ENCODE results near the gene PRICKLE2. TPM values are rescaled to one million over a fixed set of nuclear protein-coding genes. Genes with fewer than 3 reads are reported as not detected.

PRICKLE2 gene
- total and polyA plus RNA-seq, 2 donors (not counting 3 experiments of a cell fraction or from before 2014, with no cell fraction given): 3.0 to 7.1 TPM

DNA sequence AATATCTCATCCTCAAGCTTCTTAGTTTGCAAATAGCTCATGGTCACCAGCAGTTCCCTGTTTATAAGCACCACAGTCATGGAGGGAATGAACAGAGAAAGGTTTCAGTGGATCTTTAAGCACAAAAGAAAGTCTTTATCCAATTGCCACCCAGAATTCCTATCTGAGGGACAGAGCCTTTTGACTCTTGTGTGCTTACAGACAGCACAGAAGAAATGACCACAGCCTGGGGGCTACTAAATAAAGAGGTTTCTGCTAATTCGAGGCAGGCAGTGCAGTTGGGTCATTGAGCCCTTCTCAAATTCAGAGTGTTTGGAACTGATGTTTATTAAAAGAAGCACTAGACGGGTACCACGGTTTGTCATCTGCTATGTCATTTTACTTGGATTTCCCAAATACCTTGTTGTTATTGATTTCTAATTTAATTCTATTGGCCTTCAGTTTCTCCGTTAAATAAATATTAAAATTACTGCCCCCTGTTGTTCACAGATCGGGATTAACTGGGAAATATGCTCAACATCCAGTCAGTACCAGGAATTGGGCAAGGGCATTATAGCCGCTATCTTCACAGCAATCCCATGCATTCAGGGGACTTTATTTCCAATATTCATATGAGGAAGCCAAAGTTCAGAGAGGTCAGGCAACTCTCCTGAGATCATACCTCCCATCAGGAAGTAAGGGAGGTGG, 3.6 kb downstream of the PRICKLE2 start:
- FAIRE-seq (peak; percentile 21), DNase-seq (ENCODE audit: low read depth, low spot score) (peak; percentile 32)
- CTCF ChIA-PET: interaction anchor here (3.8 kb wide), 1 partner anchor 192 kb away, joined by 45 read pairs; no protein-coding TSS in a partner anchor
- H4K20me1 ChIP-seq (replicated peaks; ENCODE audit: control insufficient read depth, extremely low read depth, insufficient read depth, low read length): no peaks in the 10 kb centered on the region
- H3K27ac ChIP-seq (ENCODE audit: insufficient read depth, low read depth, low read length): no peak overlapping the region
- no peak overlapping the region for H2AFZ ChIP-seq (ENCODE audit: low read depth, low read length)
- dilution Hi-C loops (cut with MboI; ENCODE audit: extremely low pct_ligation_motif_present, low sequenced_read_pairs) (no loop called here), intact Hi-C loops (cut with micrococcal nuclease) (loop anchor here (5.0 kb wide), 1 partner anchor 129 kb away; no protein-coding TSS in a partner anchor)
- no TSS peak for BruUV-seq (replicated peaks)
- no peaks in the 10 kb centered on the region for H3K9me1 ChIP-seq (replicated peaks; ENCODE audit: control insufficient read depth, extremely low read depth, insufficient read depth, low read length)
- no peaks in the 10 kb centered on the region for H3K79me2 ChIP-seq (ENCODE audit: control insufficient read depth, insufficient read depth, low read length)
- TF ChIP-seq POLR2A (IDR thresholded peaks at IDR 0.05; ENCODE audit: low read depth, low read length) (no peak), JUN (IDR thresholded peaks at IDR 0.05; ENCODE audit: borderline replicate concordance, insufficient read depth, insufficient read length, low read depth) (no peak), FOS (IDR thresholded peaks at IDR 0.05; ENCODE audit: borderline replicate concordance, insufficient read depth, low read length) (no peak), EZH2 (IDR thresholded peaks at IDR 0.05; ENCODE audit: borderline replicate concordance, low read depth, low read length, severe bottlenecking) (no peak), CTCF (IDR thresholded peaks at IDR 0.05; ENCODE audit: extremely low read depth in 1 of 2, insufficient read depth in 1 of 2, low read depth in 1 of 2, low read length in 2 of 2) (no peak), MYC (IDR thresholded peaks at IDR 0.05; ENCODE audit: low read depth, low read length) (no peak), MAX (IDR thresholded peaks at IDR 0.05; ENCODE audit: insufficient read depth, insufficient read length) (no peak), POLR2AphosphoS5 (IDR thresholded peaks at IDR 0.05; ENCODE audit: insufficient read depth, low read depth, low read length) (no peak), GATA2 (IDR thresholded peaks at IDR 0.05; ENCODE audit: insufficient read depth, insufficient read length, low read depth, low read length) (no peak)
- H3K9me3 ChIP-seq (replicated peaks; ENCODE audit: control insufficient read depth, insufficient read depth, low read length): no peaks in the 10 kb centered on the region
- no peaks in the 10 kb centered on the region for H3K36me3 ChIP-seq (ENCODE audit: control insufficient read depth in 2 of 2, extremely low read depth in 1 of 2, insufficient read depth in 2 of 2, low read length in 2 of 2)
- no peak overlapping the region for H3K9ac ChIP-seq (replicated peaks; ENCODE audit: extremely low read depth, insufficient read depth, low read length)
- POLR2A ChIA-PET: no interaction called here
- H3K4me3 ChIP-seq (replicated peaks in 1 of 3; ENCODE audit: insufficient read depth in 1 of 3, low read depth in 1 of 3, low read length in 3 of 3): no peak overlapping the region
- H3K4me2 ChIP-seq (ENCODE audit: insufficient read depth, low read length): no peak overlapping the region
- no peaks in the 10 kb centered on the region for H3K27me3 ChIP-seq (ENCODE audit: control insufficient read depth in 2 of 2, insufficient read depth in 2 of 2, low read length in 2 of 2)
- peaks cover 33% of the 10 kb centered on the region for H3K4me1 ChIP-seq (ENCODE audit: control insufficient read depth, extremely low read depth, insufficient read depth, low read length)
